GM19328 (cell line): ENCODE results near the gene SUZ12.
"Not testable (repeated sequence)": the region's sequence is repeated elsewhere in the genome, so short reads cannot be mapped to it uniquely, and the experiment has no call there.

Experiments
- ATAC-seq: cut with Tn5 transposase; IDR thresholded peaks from one replicate; pipeline ENCODE4 v1.9.1; 2021; ENCODE audit warnings: mild to moderate bottlenecking, moderate library complexity; ENCODE audit not compliant: unreplicated experiment

The SUZ12 gene

DNA sequence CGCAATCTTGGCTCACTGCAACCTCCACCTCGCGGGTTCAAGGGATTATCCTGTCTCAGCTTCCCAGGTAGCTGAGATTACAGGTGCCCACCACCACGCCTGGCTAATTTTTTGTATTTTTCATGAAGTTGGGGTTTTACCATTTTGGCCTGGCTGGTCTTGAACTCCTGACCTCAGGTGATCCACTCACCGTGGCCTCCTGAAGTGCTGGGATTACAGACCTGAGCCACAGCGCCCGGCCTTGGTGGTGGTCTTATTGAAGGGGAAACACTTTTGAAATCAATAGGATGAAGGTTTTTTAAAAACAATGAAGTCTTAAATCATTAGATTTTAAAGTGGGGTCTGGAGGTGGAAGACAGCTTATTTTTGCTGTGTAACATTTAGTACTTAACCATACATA is 5.6 kb downstream of the SUZ12 start:
- not testable (repeated sequence) for ATAC-seq

DNA sequence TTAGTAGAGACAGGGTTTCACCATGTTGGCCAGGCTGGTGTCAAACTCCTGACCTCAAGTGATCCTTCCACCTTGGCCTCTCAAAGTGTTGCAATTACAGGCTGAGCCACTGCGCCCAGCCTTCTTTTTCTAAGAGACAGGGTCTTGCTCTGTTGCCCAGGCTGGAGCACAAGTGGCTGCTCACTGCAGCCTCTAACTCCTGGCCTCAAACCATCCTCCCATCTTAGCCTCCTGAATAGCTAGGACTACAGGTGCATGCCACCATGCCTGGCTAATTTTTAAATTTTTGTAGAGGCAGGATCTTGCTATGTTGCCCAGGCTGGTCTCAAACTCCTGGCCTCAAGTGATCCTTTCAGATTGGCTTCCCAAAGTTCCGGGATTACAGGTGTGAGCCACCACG is 15.1 kb downstream of the SUZ12 start:
- not testable (repeated sequence) for ATAC-seq

DNA sequence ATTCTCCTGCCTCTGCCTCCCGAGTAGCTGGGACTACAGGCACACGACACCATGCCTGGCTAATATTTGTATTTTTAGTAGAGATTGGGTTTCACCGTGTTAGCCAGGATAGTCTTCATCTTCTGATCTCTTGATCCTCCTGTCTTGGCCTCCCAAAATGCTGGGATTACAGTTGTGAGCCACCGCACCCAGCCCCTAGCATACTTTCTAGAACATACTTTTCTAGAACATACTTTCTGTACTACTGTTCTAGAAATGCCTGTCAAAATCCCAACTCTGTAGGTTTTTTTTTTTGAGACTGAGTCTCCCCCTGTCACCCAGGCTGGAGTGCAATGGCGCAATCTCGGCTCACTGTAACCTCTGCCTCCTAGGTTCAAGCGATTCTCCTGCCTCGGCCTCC is 27.3 kb downstream of the SUZ12 start:
- not testable (repeated sequence) for ATAC-seq

DNA sequence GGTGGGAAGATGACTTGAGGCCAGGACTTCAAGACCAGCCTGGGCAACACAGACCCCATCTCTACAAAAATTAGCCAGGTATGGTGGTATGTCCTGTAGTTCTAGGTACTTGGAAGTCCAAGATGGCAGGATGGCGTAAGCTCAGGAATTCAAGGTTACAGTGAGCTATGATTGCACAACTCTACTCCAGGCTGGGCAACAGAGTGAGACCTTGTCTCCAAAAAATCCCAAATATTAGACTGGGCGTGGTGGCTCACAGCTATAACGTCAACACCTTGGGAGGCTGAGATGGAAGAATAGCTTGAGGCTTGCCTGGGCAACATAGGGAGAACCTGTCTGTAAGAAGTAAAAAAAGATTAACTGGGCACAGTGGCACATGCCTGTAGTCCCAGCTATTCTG is 30.8 kb downstream of the SUZ12 start:
- ATAC-seq = no peak

DNA sequence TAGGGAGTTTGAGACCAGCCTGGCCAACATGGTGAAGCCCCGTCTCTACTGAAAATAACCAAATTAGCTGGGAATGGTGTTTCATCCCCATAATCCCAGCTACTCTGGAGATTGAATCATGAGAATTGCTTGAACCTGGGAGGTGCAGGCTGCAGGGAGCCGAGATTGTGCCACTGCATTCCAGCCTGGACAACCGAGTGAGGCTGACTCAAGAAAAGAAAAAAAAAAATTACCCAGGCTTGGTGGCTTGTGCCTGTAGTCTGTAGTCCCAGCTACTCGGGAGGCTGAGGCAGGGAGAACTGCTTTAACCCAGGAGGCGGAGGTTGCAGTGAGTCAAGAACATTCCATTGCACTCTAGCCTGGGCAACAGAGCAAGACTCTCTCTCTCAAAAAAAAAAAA is 33.6 kb downstream of the SUZ12 start:
- not testable (repeated sequence) for ATAC-seq

DNA sequence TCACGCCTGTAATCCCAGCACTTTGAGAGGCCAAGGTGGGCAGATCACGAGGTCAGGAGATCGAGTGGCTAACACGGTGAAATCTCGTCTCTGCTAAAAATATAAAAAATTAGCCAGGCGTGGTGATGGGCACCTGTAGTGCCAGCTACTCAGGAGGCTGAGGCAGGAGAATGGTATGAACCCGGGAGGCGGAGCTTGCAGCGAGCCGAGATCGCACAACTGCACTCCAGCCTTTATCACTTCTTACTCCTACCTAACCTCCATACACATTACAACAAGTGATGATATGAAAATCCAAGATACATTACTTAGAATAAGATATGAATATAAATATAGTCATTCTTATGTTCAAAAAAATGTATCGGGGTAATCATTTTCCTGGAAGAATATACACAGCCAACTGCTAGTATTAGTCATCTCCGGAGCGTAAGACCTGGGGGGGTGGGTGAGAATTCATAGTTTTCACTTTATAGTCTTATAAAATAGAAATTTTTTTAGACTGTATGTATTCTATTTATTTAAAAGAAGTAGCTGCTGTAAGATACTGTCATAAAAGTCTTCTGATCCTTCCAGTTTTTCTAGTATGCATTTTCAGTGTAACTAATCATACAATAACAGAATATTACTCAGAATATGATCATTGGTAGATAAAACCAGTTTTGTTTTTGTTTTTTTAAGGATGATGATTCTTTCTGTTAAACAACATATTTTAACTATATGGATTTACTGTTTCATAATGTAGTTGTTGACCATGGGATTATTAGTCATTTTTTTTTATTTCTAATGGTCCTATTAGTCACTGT is 37.7 kb downstream of the SUZ12 start:
- not testable (repeated sequence) for ATAC-seq

DNA sequence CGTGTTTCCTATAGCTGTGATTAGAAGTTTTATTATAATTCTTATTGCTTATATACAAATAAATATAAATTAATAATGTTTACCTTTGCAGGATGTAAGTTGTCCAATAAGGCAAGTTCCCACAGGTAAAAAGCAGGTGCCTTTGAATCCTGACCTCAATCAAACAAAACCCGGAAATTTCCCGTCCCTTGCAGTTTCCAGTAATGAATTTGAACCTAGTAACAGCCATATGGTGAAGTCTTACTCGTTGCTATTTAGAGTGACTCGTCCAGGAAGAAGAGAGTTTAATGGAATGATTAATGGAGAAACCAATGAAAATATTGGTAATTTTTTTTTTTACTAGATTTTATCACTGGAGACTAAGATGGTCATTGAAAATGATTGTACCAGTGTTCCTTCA is 38.6 kb downstream of the SUZ12 start:
- ATAC-seq = not testable (repeated sequence)

DNA sequence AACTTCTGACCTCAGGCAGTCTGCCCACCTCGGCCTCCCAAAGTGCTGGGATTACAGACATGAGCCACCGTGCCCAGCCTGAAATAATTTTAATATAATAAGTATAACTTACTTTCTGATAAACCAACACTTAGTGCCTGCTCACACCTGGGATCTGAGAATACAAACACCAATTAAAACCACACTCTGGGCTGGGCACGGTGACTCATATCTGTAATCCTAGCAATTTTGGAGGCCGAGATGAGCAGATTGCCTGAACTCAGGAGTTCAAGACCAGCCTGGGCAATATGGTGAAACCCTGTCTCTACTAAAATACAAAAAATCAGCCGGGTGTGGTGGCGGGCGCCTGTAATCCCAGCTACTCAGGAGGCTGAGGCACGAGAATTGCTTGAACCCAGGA is 55.0 kb downstream of the SUZ12 start:
- ATAC-seq = not testable (repeated sequence)

DNA sequence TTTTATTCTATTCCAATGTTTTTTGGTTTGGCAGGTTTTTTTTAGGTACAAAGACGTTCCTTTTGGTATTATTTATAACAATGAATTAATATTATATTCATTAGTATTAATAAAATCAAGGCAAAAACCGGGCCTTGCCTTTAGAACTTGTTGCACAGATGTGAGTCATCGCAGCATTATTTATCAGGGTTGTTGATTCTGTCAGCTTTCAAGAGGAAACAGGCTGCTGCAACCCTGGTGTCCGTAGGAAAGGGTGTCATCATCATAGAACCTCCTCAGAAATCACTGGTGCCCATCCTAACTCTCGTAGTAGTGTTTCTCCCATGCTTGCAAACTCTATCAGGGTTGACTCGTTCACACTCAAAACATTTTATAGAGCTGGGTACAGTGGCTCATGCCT is 60.2 kb downstream of the SUZ12 start:
- no peak for ATAC-seq

DNA sequence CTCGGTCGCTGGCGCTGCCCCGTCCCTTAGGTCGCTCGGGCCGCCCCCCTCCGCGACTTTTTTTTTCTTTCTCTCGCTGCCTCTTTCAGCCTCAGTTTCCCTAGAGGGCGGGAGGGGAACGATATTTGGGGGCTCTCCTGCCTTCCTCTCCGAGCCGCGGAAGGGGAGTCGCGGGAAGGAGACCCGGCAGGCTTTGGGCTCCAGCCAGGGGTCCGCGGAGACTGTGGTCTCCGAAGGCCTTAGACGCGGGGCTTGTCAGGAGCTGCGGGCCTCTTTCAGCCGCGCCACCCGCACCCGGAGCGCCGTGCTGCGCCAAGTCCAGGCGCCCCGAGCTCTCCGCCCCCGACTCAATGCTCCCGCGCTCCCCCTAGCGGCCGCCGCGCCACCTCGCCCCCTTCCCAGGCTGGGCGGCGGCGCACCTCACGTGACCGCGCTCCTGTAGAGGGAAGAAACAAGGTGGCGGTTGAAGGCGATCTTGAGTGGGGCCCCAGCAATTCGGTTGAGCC is 70.2 kb downstream of the SUZ12 start, which contains the start of gene LRRC37B:
TSS of gene LRRC37B (plus strand) at position 427 of the 506 bp plus-strand sequence. CDS start 14,010 bp downstream, outside the sequence.
- peak; percentile 79 for ATAC-seq

DNA sequence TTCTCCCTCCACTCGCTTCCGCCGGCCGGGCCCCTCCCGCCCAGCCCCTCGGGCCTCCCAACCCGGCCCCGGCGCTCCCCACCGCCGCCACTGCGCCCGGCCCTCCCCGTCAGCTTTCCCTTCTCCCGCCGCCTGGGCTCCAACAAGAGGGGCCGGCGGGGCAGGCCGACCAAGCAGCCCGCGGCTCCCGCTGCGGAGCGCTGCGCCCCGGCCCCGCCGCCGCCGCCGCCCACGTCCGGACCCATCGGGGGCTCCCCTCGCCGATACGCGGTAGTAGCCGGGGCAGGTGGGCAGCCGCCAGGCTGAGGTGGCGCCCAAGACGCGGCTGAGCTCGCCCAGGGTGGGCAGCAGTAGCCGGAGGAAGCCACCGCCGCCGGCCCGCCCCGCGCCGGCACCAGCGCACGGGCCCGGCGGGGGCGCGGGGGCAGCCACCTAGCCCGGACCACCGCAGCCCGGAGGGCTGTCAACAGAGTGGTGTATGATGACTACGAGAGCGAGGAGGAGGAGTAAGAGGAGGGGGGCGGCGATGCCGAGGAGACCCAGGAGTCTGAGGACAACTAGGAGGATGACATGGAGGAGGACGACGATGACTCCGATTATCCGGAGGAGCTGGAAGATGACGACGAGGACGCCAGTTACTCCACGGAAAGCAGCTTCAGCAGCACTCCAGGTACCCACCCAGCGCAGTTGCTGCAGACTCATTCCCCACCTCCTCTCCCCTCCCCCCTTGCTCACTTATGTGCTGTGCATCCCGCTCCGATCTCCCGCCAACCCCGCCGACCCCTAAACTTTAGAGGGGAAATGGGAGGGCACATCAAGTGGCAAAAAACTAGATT is 70.9 kb downstream of the SUZ12 start:
- ATAC-seq = peak; percentile 40

DNA sequence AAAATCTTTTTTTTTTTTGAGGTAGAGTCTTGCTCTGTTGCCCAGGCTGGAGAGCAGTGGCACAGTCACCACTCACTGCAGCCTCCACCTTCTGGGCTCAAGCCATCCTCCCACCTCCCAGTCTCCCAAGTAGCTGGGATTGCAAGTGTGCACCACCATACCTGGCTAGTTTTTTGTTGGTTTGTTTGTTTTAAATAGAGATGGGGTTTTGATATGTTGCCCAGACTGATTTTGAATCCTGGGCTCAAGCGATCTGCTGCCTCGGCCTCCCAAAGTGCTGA is 72.4 kb downstream of the SUZ12 start:
- ATAC-seq = no peak

DNA sequence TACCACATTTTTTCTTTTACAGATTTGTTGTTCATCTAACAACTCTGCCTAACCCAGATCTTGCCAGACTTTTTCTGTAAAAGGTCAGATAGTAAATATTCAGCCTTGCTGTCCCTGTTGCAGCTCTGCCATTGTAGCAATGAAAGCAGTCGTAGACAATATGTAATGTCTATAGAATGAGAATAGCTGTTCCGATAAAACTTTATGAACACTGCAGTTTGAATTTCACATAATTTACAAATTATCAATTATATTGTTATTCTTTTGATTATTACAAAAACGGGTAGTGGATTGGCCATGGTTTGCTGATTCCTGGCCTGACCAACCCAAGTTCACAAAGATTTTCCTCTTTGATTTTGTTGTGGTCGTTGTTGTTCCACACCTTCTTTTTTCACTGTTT is 73.3 kb downstream of the SUZ12 start:
- no peak for ATAC-seq

DNA sequence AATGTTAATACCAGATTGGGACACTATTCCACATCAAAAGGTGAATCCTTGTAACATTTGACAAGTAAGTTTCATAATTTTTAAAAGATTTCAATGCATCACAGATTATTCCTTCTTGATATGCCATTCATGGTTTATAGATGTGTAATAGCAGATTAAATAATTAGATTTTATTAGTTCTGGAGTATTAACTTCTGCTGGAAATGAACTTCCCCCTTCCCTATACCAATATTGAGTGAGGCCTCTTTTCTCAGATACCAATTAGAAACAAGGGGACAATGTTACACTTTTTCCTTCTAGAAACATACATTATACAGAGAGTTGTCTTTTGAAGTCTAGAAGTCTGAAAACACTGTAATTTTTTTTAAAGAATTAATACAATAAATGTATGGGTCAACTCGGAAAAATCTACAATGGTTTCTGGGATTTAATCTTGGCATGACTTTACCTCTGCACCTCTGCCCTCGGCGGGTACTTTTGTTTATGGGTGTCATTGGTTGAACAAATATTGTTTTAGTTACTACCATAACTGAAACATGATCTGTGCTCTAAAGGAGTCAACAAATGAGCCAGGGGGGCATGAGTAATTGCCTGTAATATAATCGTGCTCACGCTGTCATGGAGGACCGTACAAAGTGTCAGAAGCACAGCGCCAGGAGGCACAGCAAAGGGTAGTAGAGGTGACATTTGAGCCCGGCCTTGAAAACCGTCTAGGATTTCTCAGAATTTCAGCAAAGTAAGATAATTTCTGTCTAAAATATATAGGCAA is 78.6 kb downstream of the SUZ12 start:
- ATAC-seq = no peak

DNA sequence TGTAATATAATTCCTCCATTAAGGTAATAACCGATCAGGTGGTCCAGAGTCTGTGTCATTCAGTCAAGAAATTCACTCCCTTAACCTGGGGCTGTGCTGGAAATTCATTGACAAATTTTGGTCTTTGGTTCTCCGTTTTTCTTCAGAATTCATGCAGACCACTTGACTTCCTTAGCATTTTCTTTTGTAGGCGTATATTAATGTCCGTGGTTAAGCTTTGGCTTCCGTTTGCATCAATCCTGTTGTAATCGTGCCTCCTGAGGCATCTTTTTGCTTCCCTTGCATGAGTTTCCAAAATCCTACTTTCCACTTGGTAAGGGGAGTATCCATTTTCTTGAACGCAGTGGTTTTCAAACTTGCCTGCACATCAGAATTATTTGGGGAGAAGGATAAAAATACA is 79.4 kb downstream of the SUZ12 start:
- no peak for ATAC-seq

DNA sequence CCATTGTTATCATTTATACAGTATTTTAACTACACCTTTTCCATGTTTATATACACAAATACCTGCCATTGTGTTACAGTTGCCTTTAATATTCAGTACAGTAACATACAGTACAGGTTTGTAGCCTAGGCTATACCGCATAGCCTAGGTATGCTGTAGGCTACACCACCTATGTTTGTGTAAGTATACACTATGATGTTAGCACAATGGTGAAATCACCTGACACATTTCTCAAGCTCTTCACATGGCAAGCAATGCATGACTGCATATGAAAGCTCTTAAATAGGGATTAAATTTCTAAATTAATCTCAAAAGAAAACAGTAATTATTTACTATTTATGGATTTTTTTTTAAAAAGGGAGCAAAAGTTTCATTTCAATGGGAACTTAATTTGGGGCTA is 82.4 kb downstream of the SUZ12 start:
- ATAC-seq = no peak

DNA sequence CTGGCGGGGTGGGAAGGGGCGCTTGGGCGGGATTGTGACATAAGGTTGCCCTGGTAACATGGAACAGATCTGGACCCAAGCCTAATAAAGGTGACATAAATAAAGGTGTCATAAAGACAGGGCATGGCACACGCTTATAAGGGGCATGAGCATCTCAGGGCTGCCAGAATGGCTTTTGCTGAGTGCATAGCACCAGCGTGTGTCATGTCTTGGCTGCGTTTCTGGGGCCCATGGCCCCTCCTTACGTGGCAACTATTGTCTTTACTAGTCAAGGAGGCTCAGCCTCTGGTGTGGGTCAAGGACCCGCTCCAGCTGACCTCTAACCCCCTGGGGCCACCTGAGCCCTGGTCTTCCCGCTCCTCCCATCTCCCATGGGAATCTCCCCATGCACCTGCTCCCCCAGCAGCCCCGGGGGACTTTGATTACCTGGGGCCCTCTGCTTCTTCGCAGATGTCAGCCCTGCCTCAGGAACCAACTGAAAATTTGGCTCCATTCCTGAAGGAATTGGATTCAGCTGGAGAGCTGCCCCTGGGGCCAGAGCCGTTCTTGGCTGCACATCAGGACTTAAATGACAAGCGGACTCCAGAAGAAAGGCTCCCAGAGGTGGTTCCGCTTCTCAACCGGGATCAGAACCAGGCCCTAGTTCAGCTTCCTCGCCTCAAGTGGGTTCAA is 84.3 kb downstream of the SUZ12 start:
- ATAC-seq = no peak

DNA sequence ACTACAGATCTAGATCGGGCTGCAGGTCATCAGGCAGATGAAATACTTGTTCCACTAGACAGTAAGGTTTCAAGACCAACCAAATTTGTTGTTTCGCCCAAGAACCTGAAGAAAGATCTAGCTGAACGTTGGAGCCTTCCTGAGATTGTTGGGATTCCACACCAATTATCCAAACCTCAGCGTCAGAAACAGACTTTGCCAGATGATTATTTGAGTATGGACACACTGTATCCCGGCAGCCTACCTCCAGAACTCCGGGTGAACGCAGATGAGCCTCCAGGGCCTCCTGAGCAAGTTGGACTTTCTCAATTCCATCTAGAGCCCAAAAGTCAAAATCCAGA is 84.8 kb downstream of the SUZ12 start:
- no peak for ATAC-seq

DNA sequence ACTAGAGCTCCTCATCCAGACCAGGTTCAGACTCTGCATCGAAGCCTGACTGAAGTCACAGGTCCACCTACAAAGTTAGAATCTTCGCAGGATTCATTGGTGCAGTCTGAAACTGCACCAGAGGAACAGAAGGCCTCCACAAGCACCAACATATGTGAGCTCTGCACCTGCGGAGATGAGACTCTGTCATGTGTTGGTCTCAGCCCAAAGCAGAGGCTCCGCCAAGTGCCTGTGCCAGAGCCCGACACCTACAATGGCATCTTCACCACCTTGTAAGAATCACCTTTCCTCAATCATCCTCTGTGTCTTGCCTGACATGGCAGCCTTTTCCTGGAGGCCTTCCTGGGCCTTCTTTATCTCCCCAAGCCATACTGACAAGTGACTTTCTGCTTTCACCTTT is 85.7 kb downstream of the SUZ12 start:
- not testable (repeated sequence) for ATAC-seq

DNA sequence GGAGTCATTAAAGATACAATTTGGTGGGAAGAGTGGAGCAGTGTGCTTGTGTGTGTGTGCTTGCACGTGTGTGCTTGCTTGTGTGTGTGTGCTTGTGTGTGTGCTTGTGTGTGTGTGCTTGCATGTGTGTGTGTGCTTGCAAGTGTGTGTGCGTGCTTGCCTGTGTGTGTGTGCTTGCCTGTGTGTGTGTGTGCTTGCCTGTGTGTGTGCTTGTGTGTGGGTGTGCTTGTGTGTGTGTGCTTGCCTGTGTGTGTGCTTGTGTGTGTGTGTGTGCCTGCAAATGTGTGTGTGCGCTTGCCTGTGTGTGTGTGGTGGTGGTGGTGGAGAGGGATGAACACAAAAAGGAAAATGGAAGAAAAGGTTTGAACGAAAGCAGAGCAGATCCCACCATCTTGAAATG is 90.5 kb downstream of the SUZ12 start:
- not testable (repeated sequence) for ATAC-seq

DNA sequence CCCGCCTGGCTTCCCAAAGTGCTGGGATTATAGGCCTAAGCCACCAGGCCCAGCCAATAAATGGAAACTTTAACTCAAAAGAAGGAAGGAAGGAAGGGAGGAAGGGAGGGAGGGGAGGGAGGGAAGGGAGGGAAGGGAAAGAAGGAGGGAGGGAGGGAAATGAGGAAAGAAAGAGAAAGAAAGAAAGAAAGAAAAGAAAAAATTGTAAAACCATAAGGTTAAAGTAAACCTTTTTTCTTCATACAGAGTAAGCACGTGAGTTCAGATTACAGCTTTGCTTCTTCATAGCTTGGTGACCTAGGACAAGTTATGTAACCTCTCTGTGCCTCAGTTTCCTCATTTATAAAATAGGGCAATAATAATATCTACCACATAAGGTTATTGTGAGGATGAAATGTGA is 96.4 kb downstream of the SUZ12 start:
- ATAC-seq = no peak
